H1 (cell line): ENCODE results near the gene VAMP4. TPM values are rescaled to one million over a fixed set of nuclear protein-coding genes. Genes with fewer than 3 reads are reported as not detected.

ENCODE experiments used
- CTCF ChIA-PET: fragments of 300-600 bp; sonication (Branson Sonifier 250); formaldehyde crosslinking; loops from one replicate; lab custom pipeline; 2021; ENCODE audit not compliant: partially characterized antibody; lab: Charles Lee
- POLR2A ChIA-PET: fragments of 300-600 bp; sonication (Branson Sonifier 250); formaldehyde crosslinking; loops from one replicate; lab custom pipeline; 2021; ENCODE audit warnings: inconsistent platforms; ENCODE audit not compliant: partially characterized antibody; lab: Charles Lee
- DNase-seq, 2 experiments: peaks; one replicate each; pipeline versions ENCODE4 v3.0.0 to v3.0.0-alpha.2; 2010 to 2022; ENCODE audit warnings: low spot score in 2 of 2, low read depth in 1 of 2, mixed read lengths in 1 of 2
- FAIRE-seq: peaks from 2 replicates; lab custom pipeline; 2011; peaks lifted over from hg19 to GRCh38; lab: Jason Lieb, UNC
- H2AFZ ChIP-seq: 2 replicates; pipeline ENCODE4 v1.8.1; 2012; ENCODE audit warnings: low read length, inconsistent platforms
- H2AK5ac ChIP-seq: 2 replicates; pipeline ENCODE4 v1.6.1; 2013; ENCODE audit warnings: low read depth, low read length
- H2BK120ac ChIP-seq: replicated peaks from 2 replicates; pipeline ENCODE3; 2013; ENCODE audit warnings: low read depth, low read length, inconsistent platforms
- H2BK12ac ChIP-seq: 2 replicates; pipeline ENCODE4 v1.6.1; 2013; ENCODE audit warnings: low read depth, low read length
- H2BK15ac ChIP-seq: 2 replicates; pipeline ENCODE4 v1.6.1; 2013; ENCODE audit warnings: low read length
- H2BK20ac ChIP-seq: 2 replicates; pipeline ENCODE4 v1.6.1; 2013; ENCODE audit warnings: low read length
- H2BK5ac ChIP-seq: 2 replicates; pipeline ENCODE4 v1.6.1; 2013; ENCODE audit warnings: low read depth, low read length
- H3K14ac ChIP-seq: 2 replicates; pipeline ENCODE4 v1.6.1; 2013; ENCODE audit warnings: inconsistent platforms; ENCODE audit not compliant: insufficient read length
- H3K18ac ChIP-seq: 2 replicates; pipeline ENCODE4 v1.6.1; 2013; ENCODE audit warnings: low read length; ENCODE audit errors: extremely low read depth
- H3K23ac ChIP-seq: 2 replicates; pipeline ENCODE4 v1.6.1; 2013; ENCODE audit warnings: inconsistent platforms; ENCODE audit not compliant: insufficient read length
- H3K23me2 ChIP-seq: 2 replicates; pipeline ENCODE4 v1.6.1; 2013; ENCODE audit warnings: low read depth, low read length
- H3K27ac ChIP-seq: 2 replicates; pipeline ENCODE4 v1.6.1; 2011; ENCODE audit warnings: low read depth, low read length, inconsistent platforms
- H3K27me3 ChIP-seq, 4 experiments: replicated peaks in 1 of 4; 1 replicate in 1 of 4; 2 replicates in 3 of 4; pipeline versions ENCODE4 v1.6.1 to v1.8.1; 2011 to 2013; ENCODE audit warnings: low read length in 3 of 4, mild to moderate bottlenecking in 3 of 4, inconsistent platforms in 2 of 4, mixed read lengths in 2 of 4, moderate library complexity in 1 of 4; ENCODE audit not compliant: control insufficient read depth in 3 of 4, insufficient read depth in 3 of 4; ENCODE audit errors: extremely low read depth in 1 of 4
- H3K36me3 ChIP-seq, 4 experiments: 2 replicates each; pipeline versions ENCODE4 v1.6.1 to v1.8.1; 2011 to 2013; ENCODE audit warnings: mild to moderate bottlenecking in 4 of 4, low read length in 3 of 4, moderate library complexity in 2 of 4, control low read depth in 1 of 4, inconsistent platforms in 1 of 4; ENCODE audit not compliant: insufficient read depth in 4 of 4, control insufficient read depth in 2 of 4
- H3K4ac ChIP-seq: replicated peaks from 2 replicates; pipeline ENCODE3; 2013; ENCODE audit warnings: low read length, low read depth, mixed read lengths, inconsistent platforms; ENCODE audit not compliant: insufficient read length
- H3K4me1 ChIP-seq, 4 experiments: replicated peaks in 1 of 4; 1 replicate in 1 of 4; 2 replicates in 3 of 4; pipeline versions ENCODE4 v1.6.1 to v1.8.1; 2011 to 2013; ENCODE audit warnings: low read length in 3 of 4, inconsistent platforms in 2 of 4, mixed read lengths in 1 of 4; ENCODE audit not compliant: insufficient read depth in 4 of 4, control insufficient read depth in 3 of 4
- H3K4me2 ChIP-seq, 2 experiments: 2 replicates each; pipeline versions ENCODE4 v1.6.1 to v1.8.1; 2011 to 2013; ENCODE audit warnings: low read depth in 2 of 2, low read length in 2 of 2, control low read depth in 1 of 2, inconsistent platforms in 1 of 2, mild to moderate bottlenecking in 1 of 2; ENCODE audit not compliant: insufficient read depth in 1 of 2
- H3K4me3 ChIP-seq, 4 experiments: fragments of 200-600, 300-600 bp in 1 of 4; sonication (generic), shearing (Covaris generic), sonication (Bioruptor Twin) in 1 of 4; 2 replicates each; pipeline versions ENCODE4 v1.5.1 to v1.8.1; 2011 to 2016; ENCODE audit warnings: low read length in 4 of 4, low read depth in 3 of 4, control low read depth in 2 of 4, inconsistent platforms in 2 of 4, mild to moderate bottlenecking in 2 of 4, mixed read lengths in 1 of 4, moderate library complexity in 1 of 4; ENCODE audit not compliant: insufficient read depth in 2 of 4; ENCODE audit errors: extremely low read depth in 1 of 4
- H3K56ac ChIP-seq: replicated peaks from 2 replicates; pipeline ENCODE3; 2013; ENCODE audit warnings: low read depth, mild to moderate bottlenecking, mixed read lengths, low read length, inconsistent platforms; ENCODE audit not compliant: insufficient read length
- H3K79me1 ChIP-seq: 2 replicates; pipeline ENCODE4 v1.6.1; 2013; ENCODE audit warnings: low read depth, low read length, control low read depth
- H3K79me2 ChIP-seq, 2 experiments: 2 replicates each; pipeline versions ENCODE4 v1.6.1 to v1.8.1; 2012 to 2013; ENCODE audit warnings: low read length in 2 of 2, mild to moderate bottlenecking in 2 of 2, inconsistent platforms in 1 of 2; ENCODE audit not compliant: insufficient read depth in 2 of 2, control insufficient read depth in 1 of 2
- H3K9ac ChIP-seq, 4 experiments: replicated peaks in 1 of 4; 1 replicate in 1 of 4; 2 replicates in 3 of 4; pipeline versions ENCODE4 v1.6.1 to v1.8.1; 2011 to 2013; ENCODE audit warnings: low read depth in 3 of 4, low read length in 3 of 4, control low read depth in 2 of 4, mild to moderate bottlenecking in 2 of 4, moderate library complexity in 2 of 4, inconsistent platforms in 1 of 4; ENCODE audit errors: extremely low read depth in 1 of 4
- H3K9me3 ChIP-seq, 2 experiments: 2 replicates each; pipeline versions ENCODE4 v1.6.1 to v1.8.1; 2012 to 2013; ENCODE audit warnings: mild to moderate bottlenecking in 2 of 2, moderate library complexity in 2 of 2, control low read depth in 1 of 2, inconsistent platforms in 1 of 2, low read depth in 1 of 2, low read length in 1 of 2, mixed read lengths in 1 of 2; ENCODE audit not compliant: insufficient read depth in 2 of 2
- H4K20me1 ChIP-seq, 2 experiments: replicated peaks in 1 of 2; 2 replicates each; pipeline versions ENCODE3 to v1.8.1; 2011 to 2013; ENCODE audit warnings: inconsistent platforms in 2 of 2, low read length in 2 of 2, mild to moderate bottlenecking in 1 of 2; ENCODE audit not compliant: insufficient read depth in 2 of 2, control insufficient read depth in 1 of 2
- H4K5ac ChIP-seq: 2 replicates; pipeline ENCODE4 v1.6.1; 2013; ENCODE audit warnings: low read length, low read depth, mixed read lengths, inconsistent platforms; ENCODE audit not compliant: insufficient read length
- H4K8ac ChIP-seq: 2 replicates; pipeline ENCODE4 v1.8.0; 2013; ENCODE audit warnings: mild to moderate bottlenecking, moderate library complexity, low read length, inconsistent platforms; ENCODE audit not compliant: insufficient read depth; ENCODE audit errors: extremely low read depth
- H4K91ac ChIP-seq: replicated peaks from 2 replicates; pipeline ENCODE3; 2013; ENCODE audit warnings: low read length, mixed read lengths, inconsistent platforms; ENCODE audit not compliant: insufficient read length
- BCL11A ChIP-seq, 2 experiments: IDR thresholded peaks; one replicate each; pipeline ENCODE4 v1.6.1; 2011; ENCODE audit warnings: low read depth in 2 of 2, low read length in 2 of 2, mild to moderate bottlenecking in 2 of 2
- CBX8 ChIP-seq: fragments of 300-800, 300-1000 bp; sonication (generic); IDR thresholded peaks from 2 replicates; pipeline ENCODE4 v1.7.1; 2016; ENCODE audit warnings: low read depth, low read length, borderline replicate concordance
- EP300 ChIP-seq, 2 experiments: IDR thresholded peaks; 1 replicate in 1 of 2; 2 replicates in 1 of 2; pipeline ENCODE4 v1.6.1; 2011 to 2012; ENCODE audit warnings: low read depth in 2 of 2, low read length in 2 of 2, mild to moderate bottlenecking in 2 of 2, borderline replicate concordance in 1 of 2, inconsistent platforms in 1 of 2, moderate library complexity in 1 of 2
- JUND ChIP-seq: IDR thresholded peaks from 2 replicates; pipeline ENCODE4 v1.6.1; 2011; ENCODE audit warnings: mild to moderate bottlenecking, improper control_type of control experiment, low read length
- KDM5A ChIP-seq: fragments of 200-600 bp; IDR thresholded peaks from 2 replicates; pipeline ENCODE4 v1.7.1; 2012; ENCODE audit warnings: mild to moderate bottlenecking, low read length, inconsistent platforms, mixed read lengths
- NRF1 ChIP-seq: IDR thresholded peaks from 2 replicates; pipeline ENCODE4 v1.6.1; 2011; ENCODE audit warnings: mild to moderate bottlenecking, low read depth, low read length, improper control_type of control experiment
- PHF8 ChIP-seq: fragments of 200-600 bp; sonication (generic); conservative IDR thresholded peaks from 2 replicates; pipeline ENCODE4 v1.7.1; 2012; ENCODE audit warnings: low read depth, mild to moderate bottlenecking, inconsistent platforms, low read length, moderate library complexity
- RBBP5 ChIP-seq: IDR thresholded peaks from 2 replicates; pipeline ENCODE4 v1.7.1; 2012; ENCODE audit warnings: low read depth, mild to moderate bottlenecking, inconsistent platforms, low read length, moderate library complexity, borderline replicate concordance
- RNF2 ChIP-seq: fragments of 200-900, 300-1000 bp; sonication (generic); IDR thresholded peaks from 2 replicates; pipeline ENCODE4 v1.7.1; 2016; ENCODE audit warnings: borderline replicate concordance, low read depth, mild to moderate bottlenecking, antibody characterized with exemption, low read length; ENCODE audit not compliant: poor library complexity, severe bottlenecking; ENCODE audit errors: missing control alignments
- SIN3A ChIP-seq, 2 experiments: IDR thresholded peaks in 1 of 2; conservative IDR thresholded peaks in 1 of 2; 2 replicates each; pipeline ENCODE4 v1.6.1; 2011 to 2012; ENCODE audit warnings: low read length in 2 of 2, improper control_type of control experiment in 1 of 2, low read depth in 1 of 2, mild to moderate bottlenecking in 1 of 2
- SIX5 ChIP-seq: IDR thresholded peaks from 2 replicates; pipeline ENCODE4 v1.6.1; 2011; ENCODE audit warnings: mild to moderate bottlenecking, low read depth, low read length
- SRF ChIP-seq: IDR thresholded peaks from 2 replicates; pipeline ENCODE4 v1.6.1; 2011; ENCODE audit warnings: mild to moderate bottlenecking, low read depth, low read length, moderate library complexity
- SUZ12 ChIP-seq: fragments of 200-600 bp; sonication (generic); IDR thresholded peaks from 2 replicates; pipeline ENCODE4 v1.6.1; 2012; ENCODE audit warnings: mild to moderate bottlenecking, inconsistent platforms, low read length, moderate library complexity, mixed read lengths
- TEAD4 ChIP-seq: IDR thresholded peaks from 2 replicates; pipeline ENCODE4 v1.6.1; 2012; ENCODE audit warnings: low read depth, low read length, inconsistent platforms, mixed read lengths
- WGBS, 2 experiments: shearing (Covaris generic) in 1 of 2; methylation state at CpG; one replicate each; pipeline versions ENCODE4 v1.1.6 to v1.1.7; 2013 to 2015; ENCODE audit warnings: low lambda C conversion rate in 2 of 2, mixed read lengths in 2 of 2, inconsistent platforms in 1 of 2, low coverage in 1 of 2, missing lambda C conversion rate in 1 of 2; ENCODE audit not compliant: insufficient replicate concordance in 2 of 2, insufficient coverage in 1 of 2, insufficient read length in 1 of 2; ENCODE audit errors: extremely low coverage in 1 of 2, missing lambda C conversion rate in 1 of 2; 5-methylcytosine and 5-hydroxymethylcytosine counted together
- polyA plus RNA-seq, 7 experiments: library from polyadenylated mRNA; depleted of rRNA in 3 of 7; stranded (reverse) in 5 of 7; unstranded in 2 of 7; fragments of >200 nt in 5 of 7; fragments of 200-250 nt in 2 of 7; gene quantifications; 1 replicate in 5 of 7; 2 replicates in 1 of 7; 4 replicates in 1 of 7; pipeline versions ENCODE4 v1.2.1 to v1.2.3, GENCODE V29; 2011 to 2013; ENCODE audit warnings: missing spikeins in 2 of 7, mixed read lengths in 2 of 7
- total RNA-seq: library from RNA; stranded (reverse); fragmentation: NEBNext Ultra II Directional; extraction: Animal tissue kit (Norgen Biotek cat#: 25700); gene quantifications from 2 replicates; pipeline ENCODE4 v1.2.1, GENCODE V29; 2021

The VAMP4 gene
- total and polyA plus RNA-seq, 2 of the 8 experiments (the other 6 are each of a cell fraction or from before 2014, with no cell fraction given) = 1.6 to 13.9 TPM

- Histone ChIP-seq H3K4ac (no peak overlapping the region), H4K20me1 (no peaks in the 10 kb centered on the region), H3K9me3 (no peaks in the 10 kb centered on the region), H3K36me3 (peaks cover 0 to 9% (median 0%) of the 10 kb centered on the region in 4 experiments; a peak in 4 of 8 replicates), H4K91ac (no peak overlapping the region), H3K18ac (no peak overlapping the region), H3K79me2 (peaks cover 0 to 10% of the 10 kb centered on the region in 2 experiments; a peak in 1 of 4 replicates), H3K4me3 (no peak overlapping the region), H2BK20ac (no peak overlapping the region), H3K23ac (no peak overlapping the region), H3K56ac (no peak overlapping the region), H4K8ac (no peak overlapping the region), H3K79me1 (no peaks in the 10 kb centered on the region), H3K27me3 (no peaks in the 10 kb centered on the region), H4K5ac (no peak overlapping the region), H2AFZ (no peak overlapping the region), H3K4me1 (peaks cover 0 to 6% (median 1%) of the 10 kb centered on the region in 4 experiments; a peak in 3 of 7 replicates), H2AK5ac (no peak overlapping the region), H3K4me2 (no peak overlapping the region), H3K23me2 (peaks cover 5% of the 10 kb centered on the region), H3K9ac (no peak overlapping the region), H2BK120ac (no peak overlapping the region), H3K14ac (no peak overlapping the region), H3K27ac (no peak overlapping the region), H2BK15ac (no peak overlapping the region), H2BK12ac (no peak overlapping the region), H2BK5ac (no peak overlapping the region)
- ChIA-PET POLR2A (no interaction called here), CTCF (interaction anchor here (1.2 to 2.7 kb wide), 6 partner anchors 10 to 94 kb away, joined by 3 to 18 read pairs (median 4); no protein-coding TSS in a partner anchor)
- TF ChIP-seq SUZ12 = no peak
- TF ChIP-seq CBX8 = no peak
- no peak for TF ChIP-seq KDM5A
- TF ChIP-seq PHF8 = no peak
- TF ChIP-seq TEAD4 = no peak
- no peak for TF ChIP-seq RNF2
- no peak for TF ChIP-seq SRF
- TF ChIP-seq NRF1 = no peak
- no peak for TF ChIP-seq SIX5
- no peak for TF ChIP-seq BCL11A (IDR thresholded peaks at IDR 0.05; ENCODE audit: low read depth in 2 of 2, low read length in 2 of 2)
- TF ChIP-seq JUND = no peak
- TF ChIP-seq RBBP5 = no peak
- no peak for TF ChIP-seq SIN3A (conservative IDR thresholded peaks at IDR 0.05 in 1 of 2, IDR thresholded peaks at IDR 0.05 in 1 of 2; ENCODE audit: low read depth in 1 of 2, low read length in 2 of 2)
- no peak for TF ChIP-seq EP300 (IDR thresholded peaks at IDR 0.05; ENCODE audit: borderline replicate concordance in 1 of 2, low read depth in 2 of 2, low read length in 2 of 2)
- no peak for DNase-seq
- 95% methylated on average over 2 of the region's 2 CpGs; no CpG with 5 or more reads in 1 of the 2 experiments for WGBS, 2 experiments
- FAIRE-seq = no peak
Observed at GRCh38 chr1:171739656-171740055, 2.2 kb downstream of the VAMP4 start.
